Inferior parietal cortex (tissue), 1 donor: ENCODE measurements around the gene ADAM19.
A peak's percentile ranks its signal among the peaks of the same experiment; 100 is the strongest.
"Not testable (repeated sequence)": the region's sequence is repeated elsewhere in the genome, so short reads cannot be mapped to it uniquely, and the experiment has no call there.

Experiments used
- DNase-seq: peaks from one replicate; pipeline ENCODE4 v3.0.0-alpha.2; 2016; ENCODE audit errors: extremely low spot score

The ADAM19 gene

DNA sequence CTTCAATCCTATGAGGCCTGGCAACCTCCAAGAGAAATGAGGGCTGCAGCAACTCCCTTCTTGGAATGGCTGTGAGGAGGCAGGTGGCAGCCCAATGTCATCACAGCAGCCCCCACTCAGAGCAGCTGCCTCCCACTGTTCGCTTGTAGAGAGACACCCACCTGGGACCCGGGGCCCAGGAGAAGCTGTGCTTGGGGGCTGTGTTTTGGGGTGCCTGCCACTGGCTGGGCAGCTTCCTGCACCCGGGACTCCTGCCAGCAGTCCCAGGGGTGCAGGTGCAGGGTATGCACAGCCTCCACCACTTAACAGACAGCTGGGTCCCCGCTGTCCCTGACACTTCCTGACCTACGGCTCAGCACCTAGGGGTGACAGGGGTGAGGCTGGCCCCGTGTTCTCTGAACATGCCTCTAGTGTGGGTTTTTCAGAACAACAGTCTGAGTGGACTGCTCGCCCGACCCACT lies 89.3 kb downstream of the ADAM19 start:
- DNase-seq, result no peak

GRCh38 chr5:157485811-157486210 lies 89.8 kb downstream of the ADAM19 start:
- no peak for DNase-seq

DNA sequence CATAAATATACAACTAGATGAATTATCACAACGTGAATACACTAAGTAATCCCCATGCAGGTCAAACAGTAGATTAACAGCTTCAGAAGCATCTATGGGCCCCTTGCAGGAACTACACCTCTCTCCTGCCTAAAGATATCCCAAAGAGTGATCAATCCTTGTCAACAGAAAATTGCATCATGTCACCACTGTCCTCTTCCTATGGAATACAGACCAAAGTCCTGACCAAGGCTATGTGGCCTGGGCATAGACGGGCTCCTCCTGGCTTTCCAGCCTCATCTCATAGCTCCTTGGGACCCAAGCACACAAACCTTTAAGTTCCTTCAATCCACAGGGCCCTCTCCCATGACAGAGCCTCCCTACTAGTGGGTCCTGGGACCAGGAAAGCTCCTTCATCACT lies 90.2 kb downstream of the ADAM19 start:
- no peak for DNase-seq

GRCh38 chr5:157484768-157485167 lies 90.8 kb downstream of the ADAM19 start:
- DNase-seq, result no peak

DNA sequence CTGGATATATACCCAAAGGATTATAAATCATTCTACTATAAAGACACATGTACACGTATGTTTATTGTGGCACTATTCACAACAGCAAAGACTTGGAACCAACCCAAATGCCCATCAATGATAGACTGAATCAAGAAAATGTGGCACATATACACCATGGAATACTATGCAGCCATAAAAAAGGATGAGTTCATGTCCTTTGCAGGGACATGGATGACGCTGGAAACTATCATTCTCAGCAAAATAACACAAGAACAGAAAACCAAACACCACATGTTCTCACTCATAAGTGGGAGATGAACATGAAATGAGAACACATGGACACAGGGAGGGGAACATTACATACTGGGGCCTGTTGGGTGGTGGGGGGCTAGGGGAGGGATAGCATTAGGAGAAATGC lies 92.9 kb downstream of the ADAM19 start:
- not testable (repeated sequence) for DNase-seq

GRCh38 chr5:157481666-157482065 lies 93.9 kb downstream of the ADAM19 start:
- DNase-seq, result no peak

- DNase-seq, result no peak
These were observed 94.3 kb downstream of the ADAM19 start for GRCh38 chr5:157481265-157481664.

DNA sequence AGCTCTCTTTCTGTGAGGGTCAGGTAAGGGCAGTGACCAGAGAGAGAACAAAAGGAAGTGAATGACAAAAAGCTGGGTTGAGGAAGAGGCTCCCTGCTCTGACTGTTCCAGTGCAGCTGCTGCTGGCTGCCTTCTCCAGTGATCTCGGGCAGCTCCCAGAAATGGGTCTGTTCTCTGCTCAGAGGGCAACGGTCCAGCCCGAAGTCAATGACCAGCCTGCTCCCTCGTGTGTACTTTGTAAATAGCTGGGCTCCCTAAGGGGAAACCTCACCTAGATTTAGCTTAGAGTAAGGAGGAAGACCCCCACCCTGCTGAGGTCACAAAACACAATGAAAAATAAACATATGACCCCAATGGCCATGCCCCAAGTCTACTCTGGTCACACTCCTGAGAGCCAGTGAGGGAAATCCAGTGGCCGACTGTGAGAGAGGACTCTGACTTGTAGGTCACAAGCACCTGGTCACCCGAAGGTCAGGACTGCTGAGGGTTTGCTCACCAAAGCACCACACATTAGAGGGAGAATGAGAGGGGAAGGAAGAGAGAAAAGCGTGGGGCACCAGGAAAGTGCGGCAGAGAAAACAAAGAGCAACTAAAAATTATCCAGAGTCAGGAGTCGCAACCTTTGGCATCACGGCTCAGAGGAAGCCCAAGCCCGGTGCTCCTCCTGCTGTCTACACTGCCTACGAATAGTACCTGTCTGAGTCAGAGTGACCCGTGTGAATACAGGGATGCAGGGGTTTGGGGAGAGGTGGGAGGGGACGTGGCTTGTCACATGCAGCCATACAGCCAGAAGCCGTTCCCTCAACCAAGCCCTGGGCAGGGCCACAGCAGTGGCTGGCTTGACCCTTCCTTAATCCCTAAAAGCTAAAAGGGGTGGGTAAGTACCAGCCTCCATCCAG lies 95.7 kb downstream of the ADAM19 start:
- no peak for DNase-seq

DNA sequence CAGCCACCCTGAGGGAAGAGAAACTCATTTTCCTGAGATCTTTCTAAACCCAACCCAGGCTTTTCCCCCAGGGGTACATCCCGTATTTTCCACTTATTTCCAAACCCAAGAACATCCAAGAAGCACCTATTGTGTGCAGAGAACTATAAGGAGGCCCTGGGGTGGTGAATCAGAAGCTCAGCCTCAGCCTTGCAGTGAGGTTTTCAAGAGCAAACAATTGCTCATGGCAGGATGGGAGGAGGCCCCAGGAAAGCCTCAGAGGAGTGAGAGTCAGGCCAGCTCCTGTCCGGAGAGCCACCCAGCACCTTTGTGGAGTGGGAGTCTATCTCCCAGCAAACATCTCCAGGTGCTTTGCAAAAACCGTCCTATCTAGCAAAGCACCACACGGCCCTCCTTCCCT lies 96.4 kb downstream of the ADAM19 start:
- no peak for DNase-seq

DNA sequence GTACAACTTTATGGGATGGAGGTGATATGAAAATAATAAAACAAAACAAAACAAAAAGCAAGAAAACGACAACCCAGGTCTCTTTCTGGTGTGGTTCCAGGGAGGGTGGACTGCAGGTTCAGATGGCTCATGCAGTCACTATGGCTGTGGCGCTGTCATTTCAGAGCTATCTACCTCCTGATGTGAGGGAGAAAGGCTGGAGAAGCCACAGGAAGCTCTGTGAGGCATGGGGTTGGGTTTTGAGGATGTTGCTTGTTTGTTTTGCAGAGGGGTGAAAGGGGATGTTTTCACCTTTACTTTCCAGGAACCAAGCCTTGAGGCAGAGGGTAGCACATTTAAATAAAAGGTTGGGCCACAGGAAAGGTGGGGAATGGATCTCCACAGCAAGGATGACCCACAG lies 96.8 kb downstream of the ADAM19 start:
- no peak for DNase-seq

GRCh38 chr5:157477814-157478494 lies 97.6 kb downstream of the ADAM19 start:
- DNase-seq, result no peak

DNA sequence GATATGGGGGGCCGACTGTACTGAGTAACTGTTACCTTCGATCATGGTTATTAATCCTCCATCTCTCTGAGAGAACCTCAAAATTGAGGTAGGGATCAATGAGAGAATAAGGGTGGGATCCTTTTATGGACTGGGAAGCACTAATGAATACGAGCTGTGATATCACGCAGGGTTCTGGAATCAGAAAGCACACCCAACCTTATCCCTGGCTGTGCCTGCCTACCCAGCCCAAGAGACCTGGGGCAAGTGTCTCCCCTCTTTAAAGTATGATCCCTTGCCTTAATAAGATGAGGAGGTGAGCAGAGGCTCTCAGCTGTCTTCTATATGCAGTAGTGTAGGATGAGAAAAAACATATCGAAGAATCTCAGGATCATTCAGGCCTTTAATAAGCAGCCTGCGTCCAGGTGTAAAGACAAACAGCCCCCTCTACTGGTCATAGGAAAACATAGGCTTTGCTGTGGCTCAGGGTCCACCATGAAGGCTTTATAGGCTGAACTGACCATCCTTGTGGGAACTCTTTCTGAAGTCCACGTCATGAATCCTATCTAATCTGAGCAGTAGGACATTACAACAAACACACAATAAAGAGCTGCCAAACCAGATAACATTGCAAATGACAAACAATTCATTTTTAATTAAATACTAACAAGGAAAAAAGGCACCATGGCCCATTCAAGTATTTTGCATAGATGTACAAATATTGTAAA lies 98.7 kb downstream of the ADAM19 start:
- peak; percentile 93 for DNase-seq

GRCh38 chr5:157475432-157475831 lies 100.1 kb downstream of the ADAM19 start:
- no peak for DNase-seq

GRCh38 chr5:157473383-157474320 lies 101.9 kb downstream of the ADAM19 start:
- DNase-seq, result no peak

GRCh38 chr5:157471709-157472108 lies 103.9 kb downstream of the ADAM19 start:
- DNase-seq, result no peak

- DNase-seq, result no peak
These were observed 104.9 kb downstream of the ADAM19 start for GRCh38 chr5:157470631-157471030.

- DNase-seq, result no peak
These were observed 105.9 kb downstream of the ADAM19 start for GRCh38 chr5:157469687-157470086.

GRCh38 chr5:157469073-157469472 lies 106.5 kb downstream of the ADAM19 start:
- DNase-seq, result no peak

DNA sequence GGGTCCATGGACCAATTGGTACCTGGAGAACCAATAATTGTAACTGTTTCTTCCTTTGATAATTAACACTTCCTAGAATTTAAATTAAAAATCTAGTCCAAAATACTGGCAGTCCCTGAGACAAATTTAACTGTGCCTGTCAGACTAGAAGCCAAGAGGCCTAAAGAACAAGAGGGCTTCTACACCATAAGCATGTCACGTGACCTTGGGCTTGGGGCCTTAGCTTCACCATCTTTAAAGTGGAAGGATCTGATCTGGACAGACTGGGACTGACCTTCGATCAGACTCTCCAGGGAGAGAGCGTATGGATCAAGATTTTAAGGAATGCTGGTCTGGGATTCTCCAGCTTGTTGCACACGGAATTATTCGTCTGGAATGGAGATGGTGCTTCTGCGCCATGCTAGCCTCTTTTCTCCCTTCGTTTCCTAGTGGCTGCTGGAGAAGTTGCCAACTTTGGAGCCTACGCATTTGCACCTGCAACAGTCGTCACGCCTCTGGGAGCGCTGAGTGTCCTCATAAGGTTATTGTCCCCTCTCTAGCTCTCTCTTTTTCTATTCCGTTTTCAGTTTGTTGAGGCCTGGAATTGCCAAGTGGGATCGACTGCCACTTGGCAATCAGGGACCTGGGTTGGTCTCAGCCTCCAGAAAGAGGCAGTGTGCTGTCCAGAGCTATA lies 107.1 kb downstream of the ADAM19 start:
- no peak for DNase-seq

GRCh38 chr5:157464519-157465171 lies 110.9 kb downstream of the ADAM19 start:
- DNase-seq, result no peak
